Progenitor cell of endocrine pancreas (in vitro differentiated cells): ENCODE data around the gene SMIM20. TPM values are rescaled to one million over a fixed set of nuclear protein-coding genes. Genes with fewer than 3 reads are reported as not detected.

ENCODE experiments used
- DNase-seq: peaks from one replicate; pipeline ENCODE4 v3.0.0; 2021; ENCODE audit warnings: low spot score; ENCODE audit not compliant: unreplicated experiment
- H3K27ac Mint-ChIP-seq: 2 replicates; pipeline ENCODE4 v1.8.0; 2021; ENCODE audit warnings: mild to moderate bottlenecking, moderate library complexity, mixed read lengths
- H3K27me3 Mint-ChIP-seq: 2 replicates; pipeline ENCODE4 v1.8.0; 2021; ENCODE audit warnings: mixed read lengths
- H3K36me3 Mint-ChIP-seq: 2 replicates; pipeline ENCODE4 v1.8.0; 2022; ENCODE audit warnings: mixed read lengths; ENCODE audit not compliant: insufficient read depth
- H3K4me1 Mint-ChIP-seq: 2 replicates; pipeline ENCODE4 v1.8.0; 2021; ENCODE audit warnings: low read depth, mixed read lengths
- H3K4me3 Mint-ChIP-seq: 2 replicates; pipeline ENCODE4 v1.8.0; 2021; ENCODE audit warnings: low read depth, mild to moderate bottlenecking, moderate library complexity, mixed read lengths
- H3K9me3 Mint-ChIP-seq: 2 replicates; pipeline ENCODE4 v1.8.0; 2021; ENCODE audit warnings: low read depth, mixed read lengths
- total RNA-seq: library from RNA; stranded (reverse); gene quantifications from 2 replicates; pipeline ENCODE4 v1.2.1, GENCODE V29; 2021
- TF ChIP-seq, protein P1 (sequence below): fragments of 200-600 bp; sonication (generic); IDR thresholded peaks from one replicate; pipeline ENCODE4 v1.5.0; 2021; ENCODE audit warnings: antibody characterized with exemption, mild to moderate bottlenecking; ENCODE audit not compliant: unreplicated experiment

Gene SMIM20
- total RNA-seq, 1 donor from 2014 or later: 41.2 TPM

DNA sequence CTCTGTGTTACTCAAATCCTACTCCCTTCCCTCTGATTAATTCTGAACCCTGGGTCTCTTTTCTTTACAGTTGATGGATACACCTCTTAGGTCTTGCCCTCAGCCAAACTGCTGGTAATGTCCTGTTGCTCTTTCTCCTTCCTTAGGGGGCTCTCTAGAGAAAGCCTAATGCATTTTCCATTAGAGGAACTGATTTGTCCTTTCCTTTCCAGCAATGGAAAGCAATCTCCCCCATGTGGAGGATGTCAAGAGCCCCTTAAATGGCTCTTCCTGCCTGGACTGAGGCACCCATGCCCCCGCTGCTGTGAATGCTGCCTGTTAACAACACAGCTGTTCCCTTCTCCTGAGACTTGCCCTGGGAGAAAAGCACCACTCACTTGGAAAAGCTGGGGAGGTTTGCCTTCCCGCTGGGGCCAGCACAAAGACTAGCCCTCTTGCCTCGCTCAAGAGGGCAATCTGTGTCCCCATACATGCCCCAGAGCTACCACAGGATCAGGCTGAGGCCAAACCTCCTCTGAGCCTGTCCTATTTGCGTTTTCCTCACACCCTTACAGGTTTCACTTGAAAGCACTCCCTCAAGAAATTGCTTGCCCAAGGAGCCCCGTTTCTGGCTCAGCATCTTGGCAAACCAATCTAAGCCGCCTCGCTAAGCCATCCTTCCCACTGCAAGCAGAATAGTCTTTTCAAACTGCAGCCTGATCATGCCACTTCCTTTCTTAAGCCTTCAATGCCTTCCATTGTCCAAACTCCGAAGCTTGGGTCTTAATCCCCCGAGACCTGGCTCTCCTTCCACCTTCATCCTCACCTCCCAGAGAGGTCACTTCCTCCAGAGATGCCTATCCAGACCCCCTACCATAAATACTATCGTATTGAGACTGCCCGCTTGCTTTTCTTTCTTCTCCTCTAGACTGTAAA lies 23.2 kb upstream of the SMIM20 start:
- H3K27ac Mint-ChIP-seq: no peak overlapping the region
- peaks cover 2% of the 10 kb centered on the region for H3K4me1 Mint-ChIP-seq
- no peak for DNase-seq
- no peaks in the 10 kb centered on the region for H3K9me3 Mint-ChIP-seq
- H3K36me3 Mint-ChIP-seq: no peaks in the 10 kb centered on the region
- TF ChIP-seq, protein P1, sequence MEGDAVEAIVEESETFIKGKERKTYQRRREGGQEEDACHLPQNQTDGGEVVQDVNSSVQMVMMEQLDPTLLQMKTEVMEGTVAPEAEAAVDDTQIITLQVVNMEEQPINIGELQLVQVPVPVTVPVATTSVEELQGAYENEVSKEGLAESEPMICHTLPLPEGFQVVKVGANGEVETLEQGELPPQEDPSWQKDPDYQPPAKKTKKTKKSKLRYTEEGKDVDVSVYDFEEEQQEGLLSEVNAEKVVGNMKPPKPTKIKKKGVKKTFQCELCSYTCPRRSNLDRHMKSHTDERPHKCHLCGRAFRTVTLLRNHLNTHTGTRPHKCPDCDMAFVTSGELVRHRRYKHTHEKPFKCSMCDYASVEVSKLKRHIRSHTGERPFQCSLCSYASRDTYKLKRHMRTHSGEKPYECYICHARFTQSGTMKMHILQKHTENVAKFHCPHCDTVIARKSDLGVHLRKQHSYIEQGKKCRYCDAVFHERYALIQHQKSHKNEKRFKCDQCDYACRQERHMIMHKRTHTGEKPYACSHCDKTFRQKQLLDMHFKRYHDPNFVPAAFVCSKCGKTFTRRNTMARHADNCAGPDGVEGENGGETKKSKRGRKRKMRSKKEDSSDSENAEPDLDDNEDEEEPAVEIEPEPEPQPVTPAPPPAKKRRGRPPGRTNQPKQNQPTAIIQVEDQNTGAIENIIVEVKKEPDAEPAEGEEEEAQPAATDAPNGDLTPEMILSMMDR: no peak
- peaks cover 12% of the 10 kb centered on the region for H3K27me3 Mint-ChIP-seq
- H3K4me3 Mint-ChIP-seq: no peak overlapping the region

DNA sequence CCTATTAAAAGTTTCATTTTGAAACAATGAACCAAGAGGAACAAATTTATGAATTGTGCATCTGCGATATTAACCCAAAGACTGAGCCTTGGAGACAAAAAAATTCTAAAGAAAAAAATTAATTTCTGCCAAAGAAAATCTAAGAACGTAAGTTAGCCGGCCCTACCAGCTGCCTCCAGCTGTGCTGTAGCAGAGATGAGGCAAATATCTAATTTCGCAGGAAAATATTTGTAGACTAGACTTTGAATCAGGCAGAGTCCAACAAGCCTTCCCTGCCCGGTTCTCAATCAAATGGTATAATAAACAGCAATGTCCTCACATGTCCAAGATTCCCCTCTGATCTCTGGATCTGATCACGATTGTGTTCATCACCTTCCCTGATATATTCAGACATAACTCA lies 21.2 kb upstream of the SMIM20 start:
- no peaks in the 10 kb centered on the region for H3K36me3 Mint-ChIP-seq
- peaks cover 6% of the 10 kb centered on the region for H3K4me1 Mint-ChIP-seq
- H3K4me3 Mint-ChIP-seq: no peak overlapping the region
- H3K9me3 Mint-ChIP-seq: no peaks in the 10 kb centered on the region
- H3K27ac Mint-ChIP-seq: no peak overlapping the region
- TF ChIP-seq, protein P1: no peak
- DNase-seq: no peak
- peaks cover 12% of the 10 kb centered on the region for H3K27me3 Mint-ChIP-seq

DNA sequence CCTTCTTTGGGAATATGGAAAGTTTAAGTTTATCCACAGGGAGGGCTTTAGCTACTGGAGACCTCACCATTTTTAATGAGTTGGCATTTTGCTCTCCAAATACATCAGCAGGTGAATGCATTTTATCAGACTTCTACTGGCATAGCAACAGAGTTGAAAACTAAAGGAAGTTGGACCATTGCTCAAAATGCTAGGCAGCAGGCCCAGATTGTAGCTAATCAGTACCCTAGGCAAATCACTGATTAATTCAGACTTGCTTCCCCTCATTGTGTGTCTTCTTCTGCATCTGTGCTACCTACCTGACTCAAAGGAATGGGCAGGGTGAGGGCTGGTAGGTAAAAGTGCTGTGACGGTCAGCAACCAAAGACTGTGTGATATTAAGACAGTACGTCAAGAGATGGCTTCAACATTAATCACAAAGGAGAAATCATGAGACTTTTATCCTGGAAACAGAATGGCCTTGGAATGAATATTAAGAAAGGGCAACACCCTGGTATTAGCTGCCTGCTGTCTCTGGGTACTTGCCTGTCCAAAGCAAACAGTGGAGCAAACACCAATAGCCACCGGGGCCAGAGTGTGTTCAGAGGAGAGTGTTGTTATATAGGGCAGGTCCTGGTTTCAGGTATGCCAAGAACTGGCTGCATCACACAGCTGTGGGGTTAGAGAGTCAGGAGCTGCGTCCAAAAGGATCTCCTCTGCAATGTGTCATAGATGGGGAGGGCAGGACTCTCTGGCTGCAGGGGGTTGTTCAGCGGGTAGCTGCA lies 17.1 kb upstream of the SMIM20 start:
- no peaks in the 10 kb centered on the region for H3K36me3 Mint-ChIP-seq
- TF ChIP-seq, protein P1: no peak
- H3K4me1 Mint-ChIP-seq: peaks cover 6% of the 10 kb centered on the region
- no peaks in the 10 kb centered on the region for H3K9me3 Mint-ChIP-seq
- H3K4me3 Mint-ChIP-seq: no peak overlapping the region
- no peak overlapping the region for H3K27ac Mint-ChIP-seq
- H3K27me3 Mint-ChIP-seq: no peaks in the 10 kb centered on the region
- no peak for DNase-seq

DNA sequence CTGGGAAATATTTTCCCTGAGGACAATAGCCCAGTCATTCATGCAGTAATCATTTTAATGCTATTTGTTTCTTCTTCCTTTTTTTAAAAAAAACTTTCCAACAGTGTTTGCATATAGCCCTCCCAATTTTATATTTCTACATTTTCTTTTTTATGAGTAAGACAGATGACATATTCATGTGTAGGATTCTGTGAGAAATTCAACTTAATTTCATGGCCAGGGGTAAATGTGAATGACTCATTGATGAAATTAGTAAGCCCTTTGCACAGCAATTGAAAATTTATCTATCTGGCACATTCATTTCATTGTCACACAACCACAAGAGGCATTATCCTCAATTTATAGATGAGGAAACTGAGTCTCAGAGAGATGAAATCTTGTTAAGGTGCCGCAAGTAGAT lies 13.7 kb upstream of the SMIM20 start:
- H3K36me3 Mint-ChIP-seq: no peaks in the 10 kb centered on the region
- H3K4me1 Mint-ChIP-seq: peaks cover 6% of the 10 kb centered on the region
- H3K9me3 Mint-ChIP-seq: no peaks in the 10 kb centered on the region
- H3K27ac Mint-ChIP-seq: no peak overlapping the region
- DNase-seq: no peak
- no peaks in the 10 kb centered on the region for H3K27me3 Mint-ChIP-seq
- TF ChIP-seq, protein P1: no peak
- H3K4me3 Mint-ChIP-seq: no peak overlapping the region

DNA sequence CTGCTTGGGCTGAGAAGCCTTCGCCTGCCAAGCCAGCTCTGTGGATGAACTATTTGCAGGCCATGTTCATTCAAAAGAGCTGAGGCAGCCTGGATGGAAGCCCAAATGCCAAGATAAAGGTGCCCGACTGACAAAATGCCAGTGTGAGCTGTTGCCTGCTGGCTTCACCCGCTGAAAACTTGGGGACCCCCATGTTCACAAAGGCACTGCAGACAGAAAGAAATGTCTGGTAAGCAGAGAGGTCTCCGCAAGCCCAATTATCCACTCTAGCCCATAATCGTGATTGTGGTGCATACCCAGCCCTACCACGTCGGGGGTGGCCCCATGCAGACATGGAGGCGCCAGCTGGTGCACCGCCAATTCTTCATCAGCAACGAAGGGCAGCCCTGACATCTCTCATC lies 13.0 kb upstream of the SMIM20 start:
- no peak overlapping the region for H3K4me3 Mint-ChIP-seq
- peaks cover 6% of the 10 kb centered on the region for H3K4me1 Mint-ChIP-seq
- TF ChIP-seq, protein P1: no peak
- no peaks in the 10 kb centered on the region for H3K36me3 Mint-ChIP-seq
- no peaks in the 10 kb centered on the region for H3K27me3 Mint-ChIP-seq
- H3K27ac Mint-ChIP-seq: no peak overlapping the region
- no peak for DNase-seq
- no peaks in the 10 kb centered on the region for H3K9me3 Mint-ChIP-seq
